NCI-H2029 (cell line): ENCODE results near the gene C10orf90.

Source experiments
- DNase-seq: peaks from one replicate; lab custom pipeline; 2025; lab: John Stamatoyannopoulos, UW

The C10orf90 gene

GRCh38 chr10:126459032-126459831, 211.3 kb downstream of the C10orf90 start:
- no peak for DNase-seq

GRCh38 chr10:126458466-126458865, 212.0 kb downstream of the C10orf90 start:
- no peak for DNase-seq

- no peak for DNase-seq
These were observed 213.9 kb downstream of the C10orf90 start for GRCh38 chr10:126456632-126457031.

- no peak for DNase-seq
These were observed 214.6 kb downstream of the C10orf90 start for GRCh38 chr10:126455766-126456405.

- DNase-seq = no peak
These were observed 215.3 kb downstream of the C10orf90 start for GRCh38 chr10:126455036-126455765.

GRCh38 chr10:126454045-126454751, 216.3 kb downstream of the C10orf90 start:
- no peak for DNase-seq

GRCh38 chr10:126452245-126452644, 218.2 kb downstream of the C10orf90 start:
- no peak for DNase-seq

GRCh38 chr10:126448091-126448490, 222.4 kb downstream of the C10orf90 start:
- no peak for DNase-seq

GRCh38 chr10:126439942-126440341, 230.6 kb downstream of the C10orf90 start:
- no peak for DNase-seq

- no peak for DNase-seq
These were observed 232.1 kb downstream of the C10orf90 start for GRCh38 chr10:126438407-126438783.

- no peak for DNase-seq
These were observed 232.7 kb downstream of the C10orf90 start for GRCh38 chr10:126437635-126438406.

GRCh38 chr10:126434235-126434634, 236.3 kb downstream of the C10orf90 start:
- no peak for DNase-seq

- no peak for DNase-seq
These were observed 237.1 kb downstream of the C10orf90 start for GRCh38 chr10:126433351-126433750.

GRCh38 chr10:126432507-126432906, 238.0 kb downstream of the C10orf90 start:
- DNase-seq = no peak

- DNase-seq = no peak
These were observed 238.7 kb downstream of the C10orf90 start for GRCh38 chr10:126431816-126432215.

GRCh38 chr10:126430512-126430911, 240.0 kb downstream of the C10orf90 start:
- DNase-seq = no peak

- DNase-seq = no peak
These were observed 241.2 kb downstream of the C10orf90 start for GRCh38 chr10:126429275-126429674.

- no peak for DNase-seq
These were observed 244.9 kb downstream of the C10orf90 start for GRCh38 chr10:126425489-126426065.

- no peak for DNase-seq
These were observed 245.5 kb downstream of the C10orf90 start for GRCh38 chr10:126425032-126425431.

GRCh38 chr10:126423732-126424491, 246.6 kb downstream of the C10orf90 start:
- DNase-seq = no peak
